Measurements from ENCODE around the gene SCNN1A. TPM values are rescaled to one million over a fixed set of nuclear protein-coding genes. Genes with fewer than 3 reads are reported as not detected.
A peak's percentile ranks its signal among the peaks of the same experiment; 100 is the strongest.

Gene SCNN1A
- total and polyA plus RNA-seq, 2 of the 13 experiments (the other 11 are each of a cell fraction or from before 2014, with no cell fraction given): 1.5 to 14.6 TPM

DNA sequence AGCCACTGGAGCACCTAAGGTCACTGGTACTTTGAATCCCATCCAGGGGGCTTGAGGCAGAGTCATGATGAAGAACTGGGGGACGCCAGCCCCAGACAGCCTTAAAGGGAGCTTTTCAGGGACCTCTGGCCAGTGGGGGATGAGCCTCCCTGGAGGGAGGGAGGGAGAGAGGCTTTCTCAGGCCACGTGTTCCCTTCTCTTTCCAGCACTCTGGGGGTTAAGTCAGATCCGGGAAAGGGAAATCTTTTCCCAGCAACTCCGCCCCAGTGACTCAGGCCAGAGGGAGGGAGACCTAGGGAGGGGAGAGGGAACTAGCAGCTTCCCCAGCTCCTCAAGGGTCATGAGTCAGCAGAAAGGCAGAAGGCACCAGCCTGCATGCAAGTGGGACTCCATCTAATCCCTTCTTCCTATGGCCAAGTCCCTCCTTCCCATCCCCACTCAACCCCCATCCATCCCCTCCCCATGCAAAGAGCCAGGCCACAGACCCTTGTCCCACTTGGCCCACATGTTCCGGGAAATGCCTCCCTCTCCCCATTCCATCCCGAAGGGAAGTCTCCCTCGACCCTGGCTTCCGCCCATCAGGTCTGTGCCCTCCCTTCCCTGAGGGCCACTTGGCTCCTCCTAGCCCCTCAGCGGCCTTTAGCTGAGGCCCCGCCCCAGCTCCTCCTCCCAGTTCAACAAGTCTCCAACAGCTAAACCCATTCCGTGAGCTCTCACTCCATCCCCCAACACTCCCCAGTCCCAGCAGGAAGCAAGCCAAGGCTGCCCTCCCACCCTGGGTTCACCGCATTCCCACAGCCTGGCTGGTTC, 39.1 kb downstream of the SCNN1A start (continued):
- TF ChIP-seq HDAC1 (CRISPR knock-in tag; IDR thresholded peaks at IDR 0.05) (peak; percentile 70), POGZ (CRISPR knock-in tag; IDR thresholded peaks at IDR 0.05) (peak; percentile 21; the same call in 1 of the 2 replicates), CREM (IDR thresholded peaks at IDR 0.05) (peak; percentile 57; the same call in 1 of the 2 replicates), CREM (CRISPR knock-in tag; IDR thresholded peaks at IDR 0.05) (no peak), ZNF543 (CRISPR knock-in tag; IDR thresholded peaks at IDR 0.05) (0 out of 2 replicates have a peak, but pooled peaks have one; percentile 52), CCDC6 (CRISPR knock-in tag; IDR thresholded peaks at IDR 0.05) (peak; percentile 31; the same call in 1 of the 2 replicates), MTA1 (CRISPR knock-in tag; IDR thresholded peaks at IDR 0.05; ENCODE audit: borderline replicate concordance) (peak; percentile 41; the same call in 1 of the 2 replicates), GFI1 (CRISPR knock-in tag; IDR thresholded peaks at IDR 0.05; ENCODE audit: borderline replicate concordance) (peak; percentile 69; the same call in 1 of the 2 replicates), POLR2AphosphoS5 (IDR thresholded peaks at IDR 0.05; ENCODE audit: low read depth, low read length) (peak; percentile 95), PITX1 (CRISPR knock-in tag; IDR thresholded peaks at IDR 0.05) (peak; percentile 74), HNRNPK (IDR thresholded peaks at IDR 0.05; ENCODE audit: low read depth, low read length, poor library complexity, severe bottlenecking) (peak; percentile 80), PHF20 (CRISPR knock-in tag; IDR thresholded peaks at IDR 0.05) (0 out of 2 replicates have a peak, but pooled peaks have one; percentile 47), FOXA3 (CRISPR knock-in tag; IDR thresholded peaks at IDR 0.05) (peak; percentile 47; the same call in 1 of the 2 replicates), ZSCAN25 (CRISPR knock-in tag; IDR thresholded peaks at IDR 0.05) (0 out of 2 replicates have a peak, but pooled peaks have one; percentile 10), ATRX (CRISPR knock-in tag; IDR thresholded peaks at IDR 0.05; ENCODE audit: borderline replicate concordance) (no peak), U2AF1 (optimal IDR thresholded peaks at IDR 0.05; ENCODE audit: low read depth, low read length) (peak; percentile 57), CBX5 (CRISPR knock-in tag; IDR thresholded peaks at IDR 0.05; ENCODE audit: borderline replicate concordance) (0 out of 2 replicates have a peak, but pooled peaks have one; percentile 7), RARA (CRISPR knock-in tag; IDR thresholded peaks at IDR 0.05) (peak; percentile 67; the same call in 1 of the 2 replicates), ZNF768 (CRISPR knock-in tag; IDR thresholded peaks at IDR 0.05) (no peak; the same call in 1 of the 2 replicates), RBM39 (IDR thresholded peaks at IDR 0.05; ENCODE audit: low read depth, low read length, poor library complexity, severe bottlenecking) (peak; percentile 88)
- TF ChIP-seq, protein P1, sequence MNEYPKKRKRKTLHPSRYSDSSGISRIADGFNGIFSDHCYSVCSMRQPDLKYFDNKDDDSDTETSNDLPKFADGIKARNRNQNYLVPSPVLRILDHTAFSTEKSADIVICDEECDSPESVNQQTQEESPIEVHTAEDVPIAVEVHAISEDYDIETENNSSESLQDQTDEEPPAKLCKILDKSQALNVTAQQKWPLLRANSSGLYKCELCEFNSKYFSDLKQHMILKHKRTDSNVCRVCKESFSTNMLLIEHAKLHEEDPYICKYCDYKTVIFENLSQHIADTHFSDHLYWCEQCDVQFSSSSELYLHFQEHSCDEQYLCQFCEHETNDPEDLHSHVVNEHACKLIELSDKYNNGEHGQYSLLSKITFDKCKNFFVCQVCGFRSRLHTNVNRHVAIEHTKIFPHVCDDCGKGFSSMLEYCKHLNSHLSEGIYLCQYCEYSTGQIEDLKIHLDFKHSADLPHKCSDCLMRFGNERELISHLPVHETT (CRISPR knock-in tag; conservative IDR thresholded peaks at IDR 0.05): peak; percentile 37; the same call in 1 of the 2 replicates
- TF ChIP-seq, protein P2, sequence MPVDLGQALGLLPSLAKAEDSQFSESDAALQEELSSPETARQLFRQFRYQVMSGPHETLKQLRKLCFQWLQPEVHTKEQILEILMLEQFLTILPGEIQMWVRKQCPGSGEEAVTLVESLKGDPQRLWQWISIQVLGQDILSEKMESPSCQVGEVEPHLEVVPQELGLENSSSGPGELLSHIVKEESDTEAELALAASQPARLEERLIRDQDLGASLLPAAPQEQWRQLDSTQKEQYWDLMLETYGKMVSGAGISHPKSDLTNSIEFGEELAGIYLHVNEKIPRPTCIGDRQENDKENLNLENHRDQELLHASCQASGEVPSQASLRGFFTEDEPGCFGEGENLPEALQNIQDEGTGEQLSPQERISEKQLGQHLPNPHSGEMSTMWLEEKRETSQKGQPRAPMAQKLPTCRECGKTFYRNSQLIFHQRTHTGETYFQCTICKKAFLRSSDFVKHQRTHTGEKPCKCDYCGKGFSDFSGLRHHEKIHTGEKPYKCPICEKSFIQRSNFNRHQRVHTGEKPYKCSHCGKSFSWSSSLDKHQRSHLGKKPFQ (CRISPR knock-in tag; IDR thresholded peaks at IDR 0.05; ENCODE audit: insufficient replicate concordance): no peak
- TF ChIP-seq, protein P3, sequence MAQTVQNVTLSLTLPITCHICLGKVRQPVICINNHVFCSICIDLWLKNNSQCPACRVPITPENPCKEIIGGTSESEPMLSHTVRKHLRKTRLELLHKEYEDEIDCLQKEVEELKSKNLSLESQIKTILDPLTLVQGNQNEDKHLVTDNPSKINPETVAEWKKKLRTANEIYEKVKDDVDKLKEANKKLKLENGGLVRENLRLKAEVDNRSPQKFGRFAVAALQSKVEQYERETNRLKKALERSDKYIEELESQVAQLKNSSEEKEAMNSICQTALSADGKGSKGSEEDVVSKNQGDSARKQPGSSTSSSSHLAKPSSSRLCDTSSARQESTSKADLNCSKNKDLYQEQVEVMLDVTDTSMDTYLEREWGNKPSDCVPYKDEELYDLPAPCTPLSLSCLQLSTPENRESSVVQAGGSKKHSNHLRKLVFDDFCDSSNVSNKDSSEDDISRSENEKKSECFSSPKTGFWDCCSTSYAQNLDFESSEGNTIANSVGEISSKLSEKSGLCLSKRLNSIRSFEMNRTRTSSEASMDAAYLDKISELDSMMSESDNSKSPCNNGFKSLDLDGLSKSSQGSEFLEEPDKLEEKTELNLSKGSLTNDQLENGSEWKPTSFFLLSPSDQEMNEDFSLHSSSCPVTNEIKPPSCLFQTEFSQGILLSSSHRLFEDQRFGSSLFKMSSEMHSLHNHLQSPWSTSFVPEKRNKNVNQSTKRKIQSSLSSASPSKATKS (CRISPR knock-in tag; IDR thresholded peaks at IDR 0.05): 0 out of 2 replicates have a peak, but pooled peaks have one; percentile 72

Measured in HepG2 (cell line).